Neuron (in vitro differentiated cells): Measurements from ENCODE around the gene NAGPA.

Experiments used
- H2AFZ ChIP-seq: one replicate; pipeline ENCODE4 v1.6.1; 2013; ENCODE audit warnings: low read depth, mild to moderate bottlenecking, inconsistent platforms, low read length, moderate library complexity
- H3K27me3 ChIP-seq: one replicate; pipeline ENCODE4 v1.6.1; 2013; ENCODE audit warnings: low read length; ENCODE audit not compliant: insufficient read depth
- H3K36me3 ChIP-seq: one replicate; pipeline ENCODE4 v1.6.1; 2013; ENCODE audit warnings: low read length; ENCODE audit not compliant: insufficient read depth
- H3K4me1 ChIP-seq: one replicate; pipeline ENCODE4 v1.6.1; 2013; ENCODE audit warnings: low read length; ENCODE audit not compliant: insufficient read depth
- H3K4me3 ChIP-seq: 2 replicates; pipeline ENCODE4 v1.5.1; 2013; ENCODE audit warnings: mild to moderate bottlenecking, low read length, moderate library complexity
- H3K9me3 ChIP-seq: one replicate; pipeline ENCODE4 v1.6.1; 2013; ENCODE audit warnings: low read length

Gene NAGPA

DNA sequence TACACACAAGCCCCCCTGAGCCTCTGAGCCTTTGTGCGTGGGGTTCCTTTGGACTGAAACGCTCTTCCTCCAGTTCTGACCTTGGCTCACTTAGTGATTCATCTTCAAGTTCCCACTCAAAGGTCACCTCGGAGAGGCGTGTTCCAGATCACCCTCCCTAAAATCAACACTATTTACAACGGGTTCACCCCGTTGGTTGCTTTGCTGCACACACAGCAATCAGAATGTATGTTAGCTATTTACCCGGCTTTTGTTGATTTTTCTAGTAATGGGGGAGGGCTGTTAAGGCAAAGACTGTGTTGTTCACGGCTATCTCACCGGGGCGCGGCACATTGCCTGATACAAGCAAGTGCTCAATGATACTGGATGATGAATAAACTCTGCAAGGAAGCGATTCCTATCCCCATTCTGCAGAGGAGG, 977 bp downstream of the NAGPA start:
- no peaks in the 10 kb centered on the region for H3K27me3 ChIP-seq
- H3K36me3 ChIP-seq, result no peaks in the 10 kb centered on the region
- H2AFZ ChIP-seq, result peak overlapping the region; percentile 99
- peaks cover 29% of the 10 kb centered on the region for H3K4me1 ChIP-seq
- H3K4me3 ChIP-seq, result peak overlapping the region; percentile 82
- no peaks in the 10 kb centered on the region for H3K9me3 ChIP-seq

DNA sequence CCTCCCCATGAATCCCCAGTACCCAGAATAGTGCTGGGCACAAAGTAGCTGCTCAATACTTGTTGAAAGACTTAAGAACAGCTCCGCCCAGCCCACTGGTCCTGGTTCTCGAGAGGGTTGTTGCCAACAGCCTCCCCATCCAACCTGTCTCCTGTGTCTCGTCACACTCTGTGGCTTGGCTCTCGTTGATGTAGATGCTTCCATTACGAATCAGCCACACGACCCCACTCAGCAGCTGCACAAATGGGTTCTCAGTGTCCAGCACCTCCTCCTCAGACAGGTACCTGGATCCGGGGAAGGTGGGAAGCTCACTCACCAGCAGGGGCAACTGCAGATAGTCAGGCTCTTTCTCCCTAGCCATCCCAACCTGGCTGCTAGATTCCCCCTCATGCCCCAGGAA, 2.1 kb downstream of the NAGPA start:
- H3K36me3 ChIP-seq, result no peaks in the 10 kb centered on the region
- H2AFZ ChIP-seq, result no peak overlapping the region
- H3K9me3 ChIP-seq, result no peaks in the 10 kb centered on the region
- no peak overlapping the region for H3K4me3 ChIP-seq
- no peaks in the 10 kb centered on the region for H3K27me3 ChIP-seq
- peaks cover 29% of the 10 kb centered on the region for H3K4me1 ChIP-seq

DNA sequence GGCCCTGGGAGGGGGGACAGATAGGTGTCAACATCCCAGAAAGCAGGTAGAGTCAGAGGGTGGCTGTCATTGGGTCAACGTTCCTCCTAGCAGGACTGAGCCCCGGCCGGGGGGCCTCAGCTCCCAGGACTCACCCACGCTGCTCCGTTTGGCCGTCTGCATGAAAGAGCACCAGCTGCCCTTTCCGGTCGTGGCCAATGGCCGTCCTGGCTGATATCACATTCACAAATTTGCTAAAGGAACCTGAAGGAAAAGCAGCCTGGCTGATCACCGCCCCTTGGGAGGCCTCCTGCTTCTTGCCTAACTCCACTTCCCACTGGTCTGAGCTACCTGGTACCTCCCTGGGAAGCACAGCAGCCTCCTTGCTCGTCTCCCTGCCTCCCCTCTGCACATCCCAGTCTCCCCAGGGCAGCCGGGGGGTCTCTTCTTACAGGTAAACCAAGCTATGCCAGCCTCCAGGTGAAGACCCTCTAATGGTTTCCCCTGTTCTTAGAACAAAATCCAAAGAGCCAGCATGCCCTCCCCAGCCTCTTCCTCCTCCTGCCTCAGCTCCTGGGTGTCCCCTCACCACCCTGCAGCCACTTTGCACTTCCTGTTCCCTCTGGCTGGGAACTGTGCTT, 3.4 kb downstream of the NAGPA start:
- H3K27me3 ChIP-seq, result no peaks in the 10 kb centered on the region
- peaks cover 19% of the 10 kb centered on the region for H3K4me1 ChIP-seq
- no peaks in the 10 kb centered on the region for H3K9me3 ChIP-seq
- H3K4me3 ChIP-seq, result no peak overlapping the region
- no peak overlapping the region for H2AFZ ChIP-seq
- H3K36me3 ChIP-seq, result no peaks in the 10 kb centered on the region

DNA sequence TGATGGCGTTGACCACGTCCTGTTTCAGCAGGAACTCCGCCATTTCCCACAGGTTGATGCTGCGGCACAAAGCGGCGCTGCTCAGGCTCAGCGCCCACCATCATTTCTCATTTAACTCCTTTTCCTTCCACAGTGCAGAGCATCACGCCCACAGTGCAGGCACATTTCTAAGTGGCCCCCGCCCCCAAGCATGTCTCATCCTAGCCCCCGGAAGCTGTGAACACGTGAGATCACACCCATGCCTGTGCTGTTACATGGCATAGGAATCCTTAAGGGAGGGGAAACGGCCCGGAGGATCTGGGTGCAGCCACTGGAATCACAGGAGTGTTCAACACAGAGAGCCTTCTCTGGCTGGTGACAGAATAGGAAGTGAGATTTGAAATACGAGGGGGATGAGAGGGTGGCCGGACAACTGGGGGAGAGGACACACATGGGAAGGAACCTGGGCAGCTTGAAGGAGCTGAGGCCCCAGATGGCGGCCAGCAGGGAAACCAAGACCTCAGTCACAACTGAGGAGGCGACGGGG, 4.7 kb downstream of the NAGPA start:
- Histone ChIP-seq H3K4me1 (peaks cover 7% of the 10 kb centered on the region), H3K9me3 (no peaks in the 10 kb centered on the region), H3K4me3 (no peak overlapping the region), H2AFZ (no peak overlapping the region), H3K36me3 (no peaks in the 10 kb centered on the region), H3K27me3 (no peaks in the 10 kb centered on the region)

DNA sequence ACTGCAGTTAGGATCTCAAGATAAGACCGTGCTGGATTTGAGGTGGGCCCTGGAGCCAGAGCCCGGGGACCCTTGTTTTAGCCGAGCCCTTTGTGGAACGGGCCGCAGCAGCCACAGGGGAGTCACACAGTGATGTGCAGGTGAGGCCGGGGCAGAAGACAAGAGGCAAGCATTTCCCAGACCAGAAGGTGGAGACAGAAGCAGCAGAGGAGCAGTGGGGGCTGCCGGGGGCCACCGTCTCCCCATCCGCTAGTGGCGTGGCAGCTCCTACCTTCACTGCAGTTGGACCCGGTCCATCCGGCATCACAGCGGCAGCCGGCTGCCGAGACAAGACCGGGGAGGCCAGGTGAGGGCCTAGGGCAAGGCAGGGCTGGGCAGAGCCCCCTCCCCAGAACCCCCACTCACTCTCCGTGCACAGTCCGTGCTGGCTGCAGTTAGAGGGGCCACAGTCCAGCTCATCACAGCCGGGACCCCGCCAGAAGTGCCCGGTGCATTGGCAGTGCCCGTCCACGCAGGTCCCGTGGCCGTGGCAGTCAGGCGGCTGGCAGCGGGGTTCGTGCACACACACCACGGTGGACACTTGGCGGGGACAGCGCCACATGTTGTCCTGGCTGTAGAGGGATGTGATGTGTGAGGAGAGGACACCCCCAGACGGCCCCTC, 6.0 kb downstream of the NAGPA start:
- Histone ChIP-seq H3K27me3 (no peaks in the 10 kb centered on the region), H3K4me3 (no peak overlapping the region), H3K36me3 (no peaks in the 10 kb centered on the region), H2AFZ (no peak overlapping the region), H3K9me3 (no peaks in the 10 kb centered on the region), H3K4me1 (peaks cover 2% of the 10 kb centered on the region)

DNA sequence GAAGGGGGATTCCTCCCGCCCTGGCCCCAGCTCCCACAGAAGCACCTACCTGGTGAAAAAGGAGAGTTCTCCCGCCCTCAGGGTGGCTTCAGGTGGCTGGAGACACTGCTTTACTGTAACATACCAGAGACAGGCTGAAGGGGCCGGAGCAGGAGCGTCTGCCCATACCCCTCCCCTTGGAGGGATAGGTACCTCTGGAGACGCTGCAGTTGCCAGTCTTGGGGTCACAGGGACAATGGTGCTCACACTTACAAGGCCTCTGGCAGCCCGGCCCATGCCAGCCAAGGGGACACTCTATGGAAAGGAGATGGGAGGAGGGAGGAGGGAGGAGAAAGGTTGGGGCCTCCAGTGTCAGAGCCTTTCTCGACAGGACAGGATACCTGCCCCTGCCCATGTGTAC, 6.6 kb downstream of the NAGPA start:
- Histone ChIP-seq H3K4me3 (no peak overlapping the region), H2AFZ (no peak overlapping the region), H3K9me3 (no peaks in the 10 kb centered on the region), H3K27me3 (no peaks in the 10 kb centered on the region), H3K36me3 (no peaks in the 10 kb centered on the region), H3K4me1 (no peaks in the 10 kb centered on the region)

DNA sequence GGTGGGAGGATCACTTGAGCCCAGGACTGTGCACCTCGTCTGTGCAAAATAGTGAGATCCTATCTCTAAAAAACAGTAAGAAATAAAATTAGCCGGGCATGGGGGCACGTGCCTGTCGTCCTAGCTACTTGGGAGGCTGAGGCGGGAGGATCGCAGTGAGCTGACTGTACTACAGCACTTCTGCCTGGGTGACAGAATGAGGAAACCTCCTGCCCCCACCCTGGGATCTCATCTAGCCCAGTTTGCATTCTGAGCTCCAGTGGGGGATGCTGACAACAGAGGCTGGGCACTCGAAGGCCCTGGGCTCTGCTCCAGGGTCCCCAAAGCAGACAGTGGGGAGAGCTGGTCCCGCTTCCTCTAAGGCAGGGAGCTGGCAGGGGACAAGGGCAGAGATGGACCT, 7.1 kb downstream of the NAGPA start:
- Histone ChIP-seq H3K27me3 (no peaks in the 10 kb centered on the region), H2AFZ (no peak overlapping the region), H3K36me3 (no peaks in the 10 kb centered on the region)

DNA sequence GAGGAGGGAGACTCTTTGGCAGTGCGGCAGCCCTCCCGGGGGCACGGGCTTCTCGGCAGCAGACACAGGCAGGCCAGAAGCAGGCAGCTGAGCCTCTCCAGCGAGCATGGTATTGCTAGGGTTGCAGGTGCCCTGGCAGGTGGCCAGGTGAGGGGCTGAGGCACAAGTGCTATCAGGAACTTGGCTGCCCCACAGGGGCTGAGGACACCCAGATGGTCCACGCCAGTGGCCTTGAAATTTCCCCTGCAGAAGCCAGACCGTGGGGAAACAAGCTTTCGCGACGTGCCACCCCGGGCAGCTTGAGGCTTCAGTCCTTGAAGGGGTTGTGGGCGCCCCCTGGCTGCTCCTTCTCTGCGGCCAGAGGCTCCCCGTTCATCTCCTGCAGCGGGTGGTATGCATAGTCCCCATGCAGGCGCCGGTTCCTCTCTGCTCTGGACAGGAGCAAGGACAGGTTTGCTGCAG, 8.5 kb downstream of the NAGPA start:
- Histone ChIP-seq H3K36me3 (no peaks in the 10 kb centered on the region), H3K4me3 (no peak overlapping the region), H2AFZ (no peak overlapping the region), H3K4me1 (no peaks in the 10 kb centered on the region), H3K27me3 (no peaks in the 10 kb centered on the region), H3K9me3 (no peaks in the 10 kb centered on the region)

More for the DNA sequence above, 7.1 kb downstream of the NAGPA start:
- Histone ChIP-seq H3K4me3 (no peak overlapping the region), H3K9me3 (no peaks in the 10 kb centered on the region), H3K4me1 (no peaks in the 10 kb centered on the region)

DNA sequence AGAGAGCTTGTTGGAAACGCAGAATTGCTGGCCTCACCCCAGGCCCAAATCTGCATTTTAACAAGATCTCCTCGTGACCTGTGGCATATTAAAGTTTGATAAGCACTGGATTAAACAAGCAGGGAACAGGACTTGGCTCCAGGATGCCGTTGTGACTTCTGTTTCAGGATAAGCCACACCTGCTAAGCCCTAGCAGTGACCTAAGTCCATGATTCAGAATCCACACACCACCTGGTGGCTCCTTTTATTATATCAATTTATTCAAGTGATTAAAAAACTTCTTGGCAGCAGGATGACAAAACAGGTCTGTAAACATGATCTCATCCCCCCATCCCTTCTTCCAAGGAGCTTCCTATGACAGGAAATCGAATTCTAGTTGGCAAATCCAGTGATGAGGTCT, 9.1 kb downstream of the NAGPA start:
- Histone ChIP-seq H3K4me1 (no peaks in the 10 kb centered on the region), H3K9me3 (no peaks in the 10 kb centered on the region), H3K4me3 (no peak overlapping the region), H2AFZ (no peak overlapping the region), H3K36me3 (no peaks in the 10 kb centered on the region), H3K27me3 (no peaks in the 10 kb centered on the region)

DNA sequence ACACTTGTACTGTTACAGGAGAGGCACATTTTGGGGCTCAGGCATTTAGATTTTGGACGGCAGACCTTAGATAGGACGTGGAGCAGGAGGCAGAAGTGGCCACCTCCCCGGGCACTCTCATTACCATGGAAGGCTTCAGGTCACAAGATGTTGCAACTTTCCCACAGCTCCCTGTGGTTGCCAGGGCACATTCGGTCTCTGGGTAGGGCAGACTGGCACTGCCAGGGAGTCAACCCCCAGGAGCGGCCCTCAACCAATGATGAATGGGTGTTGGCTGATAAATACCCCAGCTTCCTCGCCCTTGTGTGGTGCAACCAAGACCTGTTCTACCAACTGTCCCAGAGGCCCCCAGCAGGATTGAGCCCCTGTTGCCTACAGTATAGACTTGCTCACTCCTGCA, 11.2 kb downstream of the NAGPA start:
- Histone ChIP-seq H3K4me1 (no peaks in the 10 kb centered on the region), H2AFZ (no peak overlapping the region), H3K4me3 (no peak overlapping the region), H3K27me3 (no peaks in the 10 kb centered on the region), H3K36me3 (no peaks in the 10 kb centered on the region), H3K9me3 (no peaks in the 10 kb centered on the region)

DNA sequence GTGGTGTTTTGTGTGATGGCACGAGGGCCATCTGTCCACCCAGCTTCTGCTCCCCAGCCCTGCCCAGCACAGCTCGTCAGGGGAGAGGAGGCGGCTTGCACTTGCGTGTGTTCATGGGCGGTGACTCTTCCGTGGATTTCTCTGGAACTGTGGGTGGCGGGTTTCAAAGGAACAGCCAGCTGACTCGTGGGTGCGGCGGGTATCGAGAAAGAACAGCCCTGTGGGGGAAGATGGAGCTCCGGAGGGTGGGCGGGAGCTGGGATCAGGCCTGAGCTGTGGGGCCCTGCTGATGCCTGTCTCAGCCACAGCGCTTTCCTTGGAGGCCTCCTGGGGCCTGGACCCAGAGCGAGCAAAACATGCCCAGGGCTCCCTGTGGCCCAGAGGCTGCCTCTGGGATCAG, 13.2 kb downstream of the NAGPA start:
- Histone ChIP-seq H3K27me3 (no peaks in the 10 kb centered on the region), H2AFZ (no peak overlapping the region)

DNA sequence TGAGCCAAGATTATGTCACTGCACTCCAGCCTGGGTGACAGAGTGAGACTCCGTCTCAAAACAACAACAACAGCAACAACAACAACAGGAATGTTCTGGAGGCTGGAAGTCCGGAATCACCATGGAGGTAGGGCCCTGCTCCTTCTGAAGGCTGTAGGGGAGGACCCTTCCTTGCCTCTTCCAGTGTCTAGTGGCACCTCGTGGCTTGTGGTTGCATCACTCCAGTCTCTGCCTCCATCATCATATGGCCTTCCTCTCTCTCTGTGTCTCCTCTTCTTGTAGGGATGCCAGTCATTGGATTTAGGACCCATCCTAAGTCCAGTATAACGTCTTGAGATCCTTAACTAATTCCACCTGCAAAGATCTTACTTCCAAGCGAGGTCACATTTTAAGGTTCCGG, 14.0 kb downstream of the NAGPA start:
- H3K36me3 ChIP-seq, result no peaks in the 10 kb centered on the region
- H3K9me3 ChIP-seq, result no peaks in the 10 kb centered on the region
- no peaks in the 10 kb centered on the region for H3K27me3 ChIP-seq
- no peaks in the 10 kb centered on the region for H3K4me1 ChIP-seq
- H3K4me3 ChIP-seq, result no peak overlapping the region
- H2AFZ ChIP-seq, result no peak overlapping the region

More for the DNA sequence above, 13.2 kb downstream of the NAGPA start:
- Histone ChIP-seq H3K9me3 (no peaks in the 10 kb centered on the region), H3K36me3 (no peaks in the 10 kb centered on the region), H3K4me3 (no peak overlapping the region), H3K4me1 (no peaks in the 10 kb centered on the region)

DNA sequence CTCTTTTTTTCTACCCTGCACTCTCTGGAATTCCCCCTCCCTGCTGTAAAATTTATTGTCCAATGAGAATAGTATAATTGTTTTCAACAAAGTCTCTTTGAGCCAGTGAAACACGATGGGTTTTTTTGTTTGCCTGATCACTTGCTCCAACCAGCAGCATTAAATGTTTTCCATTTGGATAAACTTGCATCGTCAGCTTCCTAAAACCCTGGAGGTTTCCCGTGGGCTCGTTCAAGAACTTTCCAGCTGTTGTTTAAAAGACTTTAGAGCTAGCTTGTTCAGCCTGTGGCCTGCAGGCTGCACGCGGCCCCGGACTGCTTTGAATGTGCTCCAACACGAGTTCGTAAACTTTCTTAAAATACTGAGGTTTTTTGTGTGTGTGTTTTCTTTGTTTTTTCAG, 14.9 kb downstream of the NAGPA start:
- H2AFZ ChIP-seq, result no peak overlapping the region
- no peaks in the 10 kb centered on the region for H3K4me1 ChIP-seq
- no peaks in the 10 kb centered on the region for H3K36me3 ChIP-seq
- no peak overlapping the region for H3K4me3 ChIP-seq
- H3K9me3 ChIP-seq, result no peaks in the 10 kb centered on the region
- peaks cover 2% of the 10 kb centered on the region for H3K27me3 ChIP-seq

DNA sequence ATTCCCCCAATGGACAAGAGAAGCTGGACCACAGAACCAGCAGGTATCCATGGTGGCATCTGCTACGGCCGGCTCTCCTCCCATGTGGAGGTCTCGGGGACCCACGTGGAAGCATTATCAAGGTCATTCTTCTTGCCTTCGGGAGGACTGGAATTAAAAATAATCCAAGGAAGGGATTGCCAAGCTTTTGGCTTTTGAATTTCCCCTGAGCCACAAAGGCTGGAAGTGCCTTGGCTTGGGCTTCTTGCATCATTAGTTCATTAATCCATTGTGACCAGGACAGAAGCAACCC, 16.1 kb downstream of the NAGPA start:
- peaks cover 4% of the 10 kb centered on the region for H3K27me3 ChIP-seq
- no peaks in the 10 kb centered on the region for H3K36me3 ChIP-seq
- H3K4me3 ChIP-seq, result no peak overlapping the region
- no peaks in the 10 kb centered on the region for H3K9me3 ChIP-seq
- no peak overlapping the region for H2AFZ ChIP-seq
- H3K4me1 ChIP-seq, result no peaks in the 10 kb centered on the region
